H54 (cell line): ENCODE results near the gene NAT10.

ENCODE experiments used
- DNase-seq: peaks from one replicate; pipeline ENCODE4 v3.0.0; 2011; ENCODE audit warnings: low spot score, mixed read lengths; ENCODE audit not compliant: insufficient read length
- FAIRE-seq: peaks from 3 replicates; lab custom pipeline; 2011; peaks lifted over from hg19 to GRCh38; lab: Jason Lieb, UNC
- POLR2A ChIP-seq: IDR thresholded peaks from 2 replicates; pipeline ENCODE4 v1.6.1; 2011; ENCODE audit warnings: low read depth, mild to moderate bottlenecking, low read length

The NAT10 gene

DNA sequence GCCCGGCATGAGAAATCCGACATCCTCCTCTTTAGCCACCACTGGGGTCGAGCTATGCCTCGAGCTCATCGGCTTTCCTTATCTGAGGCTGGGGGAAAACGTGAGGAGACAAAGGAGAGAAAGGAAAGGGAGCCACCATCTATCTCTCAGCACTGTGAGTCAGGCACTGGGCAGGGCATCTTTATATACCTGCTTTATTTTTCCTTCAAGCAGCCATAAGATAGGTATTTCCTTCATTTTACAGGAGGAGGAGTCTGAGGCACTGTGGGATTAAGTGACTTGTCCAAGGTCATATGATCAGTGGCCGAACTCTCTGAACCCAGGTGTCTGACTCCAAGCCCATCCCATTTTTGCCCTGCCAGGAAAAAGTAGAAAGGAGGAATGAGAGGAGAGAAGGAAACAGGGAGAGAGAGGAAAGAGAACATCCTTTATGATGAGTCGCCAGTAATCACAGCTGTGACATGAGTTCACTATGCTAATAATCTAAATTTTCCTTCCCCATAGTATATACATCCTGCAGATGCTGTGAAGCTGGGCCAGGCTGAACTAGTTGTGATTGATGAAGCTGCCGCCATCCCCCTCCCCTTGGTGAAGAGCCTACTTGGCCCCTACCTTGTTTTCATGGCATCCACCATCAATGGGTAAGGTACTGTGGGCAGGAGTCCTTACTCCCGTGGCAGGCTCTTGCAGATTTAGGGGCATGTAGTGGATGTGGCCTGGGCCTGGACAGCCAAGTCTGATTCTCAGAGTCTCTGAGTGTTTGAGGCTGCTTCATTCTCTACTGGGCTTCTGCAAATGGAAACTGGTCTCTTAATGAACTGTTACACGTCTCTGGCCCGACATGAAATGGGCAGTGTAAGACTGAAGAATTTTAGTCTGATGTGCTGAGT, 21.8 kb downstream of the NAT10 start:
- FAIRE-seq = no peak
- no peak for TF ChIP-seq POLR2A
- DNase-seq = no peak

DNA sequence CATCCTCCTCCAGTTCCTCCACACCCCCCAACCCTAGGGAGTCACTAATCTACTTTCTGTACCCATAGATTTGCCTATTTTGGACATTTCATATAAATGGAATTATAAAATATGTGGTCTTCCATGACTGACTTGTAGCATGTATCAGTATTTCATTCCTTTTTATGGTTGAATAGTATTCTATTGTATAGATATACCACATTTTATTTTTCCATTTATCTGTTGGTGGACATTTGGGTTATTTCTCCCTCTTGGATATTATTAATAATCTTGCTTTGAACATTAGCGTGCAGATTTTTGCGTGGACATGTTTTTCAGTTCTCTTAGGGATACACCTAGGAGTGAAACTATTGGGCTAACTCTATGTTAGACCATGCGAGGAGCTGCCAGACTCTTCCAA, 23.4 kb downstream of the NAT10 start:
- FAIRE-seq = no peak
- no peak for TF ChIP-seq POLR2A
- DNase-seq = no peak

DNA sequence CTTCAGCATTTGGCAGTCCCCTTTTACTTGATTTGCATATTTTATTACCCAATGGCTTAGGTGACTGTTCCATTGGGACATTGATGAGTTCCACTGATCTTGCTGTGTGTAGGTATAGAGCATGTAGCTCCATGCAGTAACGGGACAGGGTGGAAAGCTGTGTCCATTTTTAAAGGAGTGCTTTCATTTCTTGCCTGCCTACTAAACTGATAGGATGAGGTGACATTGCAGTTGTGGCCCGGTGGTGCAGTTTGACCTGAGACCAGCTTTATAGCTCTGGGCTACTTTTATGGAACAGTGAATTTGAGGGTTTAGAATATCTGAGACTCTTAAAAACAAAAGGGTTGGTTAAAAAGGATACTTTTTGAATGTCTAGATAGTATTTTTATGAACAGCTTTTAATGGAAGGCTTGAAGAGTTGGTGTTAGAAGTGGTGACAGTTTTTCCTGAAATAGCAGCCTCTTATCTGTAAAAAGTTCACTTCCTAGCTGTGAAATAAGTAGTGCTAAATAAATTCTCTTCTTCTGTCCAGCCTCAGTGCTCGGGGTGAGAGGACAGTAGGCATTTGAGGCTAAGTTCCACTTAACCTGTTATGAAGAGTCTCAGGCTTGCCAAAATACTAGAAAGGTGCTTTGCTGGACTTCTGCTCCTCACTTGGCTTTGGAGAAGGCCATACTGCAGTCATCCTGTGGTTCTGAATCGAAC, 27.0 kb downstream of the NAT10 start:
- no peak for TF ChIP-seq POLR2A
- DNase-seq (no peak), FAIRE-seq (no peak)

DNA sequence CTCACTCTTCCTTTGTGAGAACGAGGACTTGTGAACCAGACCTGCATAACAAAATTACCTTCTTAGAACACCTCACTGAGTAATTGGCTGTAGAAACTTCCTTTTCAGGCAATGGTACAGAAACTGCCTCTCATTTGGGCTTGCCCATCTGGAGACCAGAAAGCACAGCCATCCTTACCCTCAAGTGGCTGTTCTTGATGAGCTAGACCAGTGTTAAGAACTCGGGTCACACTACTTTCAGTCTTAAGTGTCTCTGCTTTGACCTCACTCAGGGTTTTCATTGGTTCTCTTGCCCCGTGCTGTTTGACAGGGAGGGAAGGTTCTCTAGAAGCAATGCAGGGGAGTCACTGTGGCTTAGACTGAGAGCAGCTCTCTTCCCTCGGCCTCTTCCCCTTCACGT, 29.3 kb downstream of the NAT10 start:
- no peak for TF ChIP-seq POLR2A
- no peak for FAIRE-seq
- DNase-seq = no peak

DNA sequence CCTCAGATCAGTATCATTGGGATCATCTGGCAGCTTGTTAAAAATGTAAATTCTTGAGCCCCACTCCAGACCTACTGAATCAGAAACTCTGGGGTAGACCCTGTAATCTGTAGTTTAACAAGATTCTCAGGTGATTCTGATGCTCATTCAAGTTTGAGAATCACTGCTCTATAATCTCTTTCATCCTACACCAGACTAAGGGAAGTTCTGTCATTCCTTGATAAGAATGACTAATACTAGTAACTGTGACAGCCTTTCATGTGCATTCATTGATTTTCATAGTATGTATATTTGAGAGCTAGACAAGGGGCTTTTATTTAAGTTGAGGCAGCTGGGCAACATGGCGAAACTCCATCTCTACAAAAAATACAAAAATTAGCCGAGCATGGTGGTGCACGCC, 30.0 kb downstream of the NAT10 start:
- no peak for TF ChIP-seq POLR2A
- FAIRE-seq = no peak
- no peak for DNase-seq

DNA sequence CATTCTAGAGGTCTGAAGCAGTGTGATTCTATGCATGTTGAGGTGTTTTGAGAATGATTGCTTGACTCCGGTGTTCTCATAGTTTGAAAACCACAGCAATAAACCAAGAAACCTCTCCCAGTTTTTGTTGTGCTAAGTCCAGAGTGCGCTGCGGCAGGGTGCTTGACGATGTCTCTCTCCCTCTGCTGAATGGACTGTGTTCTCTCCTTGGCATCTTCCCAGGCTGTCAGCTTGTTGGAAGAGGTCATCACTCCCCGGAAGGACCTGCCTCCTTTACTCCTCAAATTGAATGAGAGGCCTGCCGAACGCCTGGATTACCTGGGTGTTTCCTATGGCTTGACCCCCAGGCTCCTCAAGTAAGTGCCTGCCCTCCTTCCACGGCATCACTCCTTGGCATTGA, 31.0 kb downstream of the NAT10 start:
- FAIRE-seq = no peak
- no peak for TF ChIP-seq POLR2A
- no peak for DNase-seq

DNA sequence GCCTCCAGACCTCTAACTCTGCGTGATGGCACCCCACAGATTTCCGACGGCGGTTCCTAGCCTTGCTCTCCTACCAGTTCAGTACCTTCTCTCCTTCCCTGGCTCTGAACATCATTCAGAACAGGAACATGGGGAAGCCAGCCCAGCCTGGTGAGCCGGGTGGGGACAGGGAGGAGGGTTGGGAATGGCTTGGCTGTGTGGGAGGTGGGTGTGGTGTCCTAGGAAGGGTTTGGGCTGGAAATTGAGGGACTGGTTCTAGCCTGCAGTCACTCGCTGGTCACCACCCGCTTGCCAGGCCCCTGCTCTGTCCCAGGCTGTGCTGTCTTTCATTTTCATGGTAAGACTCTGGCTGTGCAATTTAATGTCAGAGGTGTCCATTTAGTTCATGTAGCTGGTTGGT, 33.9 kb downstream of the NAT10 start:
- no peak for TF ChIP-seq POLR2A
- FAIRE-seq (no peak), DNase-seq (no peak)

DNA sequence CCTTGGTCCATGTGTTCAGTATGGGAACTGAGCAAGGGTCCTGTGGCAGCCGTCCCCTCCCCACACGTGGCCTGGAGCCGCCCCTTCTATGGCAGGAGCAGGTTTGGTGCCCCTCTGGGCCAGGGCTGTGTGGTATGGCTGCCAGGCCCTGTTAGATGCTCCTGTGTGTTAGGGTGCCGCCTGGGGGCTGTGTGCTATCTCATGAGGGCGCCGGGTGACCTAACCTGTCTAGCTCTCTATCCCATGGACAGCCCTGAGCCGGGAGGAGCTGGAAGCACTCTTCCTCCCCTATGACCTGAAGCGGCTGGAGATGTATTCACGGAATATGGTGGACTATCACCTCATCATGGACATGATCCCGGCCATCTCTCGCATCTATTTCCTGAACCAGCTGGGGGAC, 34.7 kb downstream of the NAT10 start:
- TF ChIP-seq POLR2A = no peak
- no peak for DNase-seq
- FAIRE-seq = no peak

DNA sequence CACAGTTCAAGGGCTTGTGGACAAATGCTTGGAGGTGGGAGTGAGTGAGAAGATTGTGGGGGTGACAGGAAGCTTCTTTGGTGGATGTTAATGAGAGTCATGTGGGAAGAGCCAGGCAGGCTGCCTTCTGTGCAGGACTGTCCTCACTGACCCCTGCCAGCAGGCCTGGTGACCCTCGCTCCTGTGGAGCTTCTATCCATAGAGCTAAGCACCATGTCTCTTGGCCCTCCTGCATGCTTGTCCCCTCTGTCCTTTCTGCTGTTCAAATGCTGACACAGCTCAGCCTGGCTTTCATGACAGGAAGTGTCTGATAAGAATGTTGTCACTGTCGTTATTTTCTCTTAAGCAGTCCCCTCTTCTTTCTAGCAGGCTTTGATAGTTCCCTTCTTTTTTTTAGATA, 37.6 kb downstream of the NAT10 start:
- no peak for TF ChIP-seq POLR2A
- DNase-seq = no peak
- FAIRE-seq = no peak

DNA sequence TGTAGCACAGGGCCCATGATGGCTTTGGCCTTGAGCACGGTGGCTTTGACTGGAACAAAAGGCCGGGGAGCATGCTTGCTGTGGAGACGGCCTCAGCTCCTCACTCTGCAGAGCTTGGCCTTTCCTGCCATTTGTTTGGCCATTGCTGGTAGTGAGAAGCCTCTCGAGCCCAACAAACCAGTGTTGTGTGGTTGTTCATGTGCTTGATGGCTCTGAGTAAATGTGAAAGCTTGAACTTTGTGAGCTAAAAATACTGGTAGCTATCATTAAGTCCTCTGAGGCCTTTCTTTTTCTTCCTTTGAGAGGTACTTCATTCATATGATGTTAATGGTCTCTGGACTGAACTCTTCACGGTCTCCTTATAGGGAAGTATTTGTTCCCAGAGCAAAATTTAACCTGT, 39.6 kb downstream of the NAT10 start:
- DNase-seq = no peak
- no peak for FAIRE-seq
- TF ChIP-seq POLR2A = no peak

DNA sequence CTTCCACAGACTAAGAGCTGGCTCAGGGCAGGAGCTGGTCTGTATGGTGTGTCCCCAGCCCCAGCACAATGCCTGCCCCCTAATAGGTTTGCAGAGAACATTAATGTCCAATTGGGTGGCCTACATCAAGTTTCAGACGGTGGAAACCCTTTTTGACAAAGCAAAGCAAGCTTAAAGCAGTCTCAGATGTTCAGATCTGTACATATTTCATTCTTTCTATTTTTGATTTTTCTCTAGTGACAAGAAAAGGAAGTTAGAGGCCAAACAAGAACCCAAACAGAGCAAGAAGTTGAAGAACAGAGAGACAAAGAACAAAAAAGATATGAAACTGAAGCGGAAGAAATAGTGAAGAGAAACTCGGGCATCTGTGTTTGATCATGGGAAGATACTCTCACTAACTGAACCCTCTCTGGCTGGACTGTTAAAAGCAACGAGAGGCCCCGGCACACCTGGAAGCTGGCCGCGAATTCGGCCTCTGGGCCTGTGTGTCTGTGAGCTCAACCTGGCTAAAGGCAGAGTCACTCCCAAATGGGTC, 40.5 kb downstream of the NAT10 start:
- DNase-seq (no peak), FAIRE-seq (no peak)
- TF ChIP-seq POLR2A = no peak

DNA sequence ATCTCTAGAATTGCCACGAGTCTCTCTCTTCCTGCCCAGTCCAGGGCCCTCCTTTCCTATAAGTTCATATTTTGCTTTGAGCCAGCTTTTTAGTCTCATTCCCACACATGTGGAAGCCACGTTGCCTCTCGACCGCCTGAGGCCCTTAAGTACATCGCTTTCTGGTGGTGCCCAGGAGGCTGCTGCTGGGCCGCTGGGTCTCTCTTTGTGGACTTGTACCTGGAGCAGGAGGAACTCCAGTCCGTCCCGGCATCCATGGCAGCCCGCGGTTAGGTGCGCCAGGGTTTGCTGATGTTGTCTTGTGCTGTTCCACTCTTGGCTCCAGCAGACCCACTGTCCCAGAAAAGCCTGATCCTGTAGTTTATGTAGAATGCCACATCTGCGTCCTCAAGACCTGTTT, 41.0 kb downstream of the NAT10 start:
- no peak for TF ChIP-seq POLR2A
- DNase-seq = no peak
- FAIRE-seq = no peak

DNA sequence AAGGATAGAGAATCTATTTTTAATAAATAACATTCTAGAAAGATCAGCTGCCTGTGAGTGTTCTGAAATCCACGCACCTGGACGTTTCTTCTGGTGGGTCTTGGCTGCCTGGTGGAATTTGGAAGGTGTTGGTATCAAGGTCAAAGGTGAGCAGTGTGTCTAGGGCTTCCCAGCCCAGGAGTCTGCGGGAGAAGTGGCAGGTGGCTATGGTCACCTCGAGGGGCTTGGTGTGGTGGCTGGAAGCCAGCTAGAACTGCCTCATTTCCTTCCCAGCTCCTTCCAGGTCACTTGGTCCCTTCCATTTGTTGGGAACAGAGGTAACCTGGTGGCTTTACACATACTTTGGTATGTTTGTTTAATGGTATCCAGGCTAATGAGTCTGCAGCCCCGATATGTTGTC, 41.4 kb downstream of the NAT10 start:
- DNase-seq = no peak
- no peak for TF ChIP-seq POLR2A
- FAIRE-seq = no peak

DNA sequence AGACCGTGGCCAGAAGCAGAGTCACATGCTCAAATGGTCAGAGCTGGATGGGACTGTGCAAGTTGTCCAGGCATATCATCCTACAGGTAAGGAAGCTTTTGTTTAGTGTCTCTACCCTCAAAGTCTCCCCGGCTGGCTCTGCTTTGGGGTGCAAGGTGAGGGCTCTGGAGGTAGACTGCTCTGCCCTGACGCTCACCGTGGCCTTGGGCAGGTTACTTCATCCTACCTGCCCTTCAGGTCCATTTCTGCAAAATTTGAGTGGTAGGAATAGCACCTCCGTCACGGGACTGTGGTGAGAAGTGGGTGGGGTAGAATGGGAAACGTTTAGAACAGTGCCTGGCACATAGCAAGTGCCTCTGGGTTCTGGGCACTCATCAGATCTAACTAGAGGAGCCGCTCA, 42.2 kb downstream of the NAT10 start:
- no peak for FAIRE-seq
- no peak for TF ChIP-seq POLR2A
- no peak for DNase-seq

DNA sequence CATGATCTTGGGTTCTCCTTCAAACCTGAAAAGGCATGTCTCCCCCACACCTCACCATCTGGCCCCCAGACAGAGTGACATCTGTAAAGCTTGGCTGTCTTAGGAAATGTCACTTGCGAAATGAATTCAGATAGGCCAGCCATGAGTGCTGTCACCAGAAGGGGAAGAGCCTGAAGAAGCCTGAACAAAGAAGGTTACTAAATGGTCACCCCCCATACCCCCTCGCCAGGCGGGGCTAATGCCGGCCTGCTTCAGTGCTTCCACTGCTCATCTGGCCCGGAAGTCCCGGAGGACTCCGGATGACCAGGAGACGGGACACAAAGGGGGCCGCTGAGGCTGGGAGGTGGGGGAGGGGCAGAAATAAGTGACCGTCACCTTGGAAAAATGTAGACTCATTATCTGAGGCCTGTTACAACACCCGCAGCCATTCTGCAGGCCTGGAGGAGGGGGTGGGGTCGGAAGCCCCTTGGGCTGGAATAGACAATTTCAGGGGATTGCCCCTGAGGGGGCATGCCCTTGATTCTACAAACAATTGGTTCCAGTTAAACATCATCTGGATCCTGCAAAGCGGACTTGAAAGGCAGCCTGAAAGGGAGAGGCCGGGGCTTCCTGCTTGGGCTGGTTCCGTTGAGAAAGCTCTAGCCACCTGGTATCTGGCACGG, 43.2 kb downstream of the NAT10 start:
- TF ChIP-seq POLR2A = no peak
- DNase-seq (no peak), FAIRE-seq (no peak)
